ENCODE data around the gene SPEN.

SPEN gene

GRCh38 chr1:15939181-15940109 lies 91.9 kb downstream of the SPEN start:
- no peak for DNase-seq

DNA sequence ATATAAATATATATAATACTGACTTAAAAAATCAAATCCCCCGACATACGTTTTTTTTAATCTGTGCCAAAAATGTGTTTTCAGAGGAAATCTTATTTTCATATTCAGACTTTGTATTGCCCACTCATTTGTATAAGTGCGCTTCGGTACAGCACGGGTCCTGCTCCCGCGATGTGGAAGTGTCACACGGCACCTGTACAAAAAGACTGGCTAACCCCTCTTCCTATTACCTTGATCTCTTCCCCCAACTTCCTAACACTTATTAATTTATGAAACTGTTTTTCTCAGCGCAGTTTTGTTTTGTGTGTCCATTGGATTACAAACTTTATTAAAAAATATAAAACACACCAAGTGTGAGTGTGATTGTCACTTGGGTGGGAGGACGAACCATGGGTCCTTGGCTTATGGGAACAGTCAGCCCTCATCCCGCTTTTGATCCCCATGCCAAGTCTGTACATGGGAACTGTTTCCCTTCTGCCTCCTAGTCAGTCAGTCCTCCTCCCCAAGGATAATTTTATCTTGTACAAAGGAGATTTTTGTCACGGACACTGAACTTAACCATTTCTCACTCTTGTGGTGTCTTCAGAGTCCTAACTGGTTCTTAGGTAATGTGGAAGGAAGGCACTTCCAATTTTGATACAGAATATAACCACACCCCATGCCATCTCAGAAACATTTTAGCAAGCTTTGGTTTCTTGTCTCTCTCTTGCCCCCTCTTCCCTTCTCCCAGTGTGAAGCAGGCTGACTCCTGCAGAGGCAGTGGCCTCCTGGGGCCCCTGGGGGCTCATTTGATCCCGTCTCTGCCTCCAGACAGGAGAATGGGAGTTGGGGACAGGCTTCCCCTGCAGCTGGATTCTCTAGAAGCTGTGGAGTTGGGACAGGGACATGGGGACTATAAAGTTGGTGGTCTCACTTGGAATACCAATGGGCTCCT lies 92.9 kb downstream of the SPEN start:
- no peak for DNase-seq

DNA sequence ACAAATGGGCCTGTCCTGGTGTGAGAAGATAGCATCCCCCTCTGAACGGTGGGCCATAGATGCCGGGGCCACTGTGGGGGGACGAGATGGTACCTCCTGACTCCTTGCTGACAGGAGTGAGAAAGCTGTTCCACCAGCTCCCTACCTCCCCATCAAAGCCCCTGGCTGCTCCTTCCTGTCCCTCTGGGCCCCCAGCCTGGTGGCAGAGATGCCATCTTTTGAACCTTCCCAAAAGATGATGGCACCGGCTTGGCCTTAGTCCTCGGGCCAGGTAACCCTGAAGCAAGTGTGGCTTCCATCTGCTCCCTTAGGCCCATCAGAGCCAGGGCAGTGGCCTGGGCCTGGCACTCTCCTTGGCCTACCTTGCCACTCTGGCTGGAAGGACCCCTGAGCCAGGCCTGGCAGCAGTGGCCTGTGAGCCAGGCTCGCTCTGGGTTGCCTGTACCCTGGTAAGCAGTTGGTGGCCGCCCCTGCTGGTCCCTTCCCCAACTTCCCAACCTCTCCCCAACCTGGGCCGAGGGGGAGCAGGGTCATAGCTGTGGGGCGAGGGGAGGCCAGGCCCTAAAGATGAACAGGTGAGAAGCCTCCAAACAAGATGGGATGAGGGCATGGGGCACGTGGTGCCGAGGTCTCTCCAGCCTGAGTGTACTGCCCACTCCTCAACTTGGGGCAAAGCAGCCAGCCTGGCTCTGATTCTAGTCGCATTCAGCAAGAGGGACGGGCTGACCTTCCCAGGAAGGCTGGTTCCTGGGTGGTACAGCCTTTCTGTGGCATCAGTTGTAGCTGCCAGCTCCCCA lies 93.7 kb downstream of the SPEN start:
- DNase-seq, result no peak

DNA sequence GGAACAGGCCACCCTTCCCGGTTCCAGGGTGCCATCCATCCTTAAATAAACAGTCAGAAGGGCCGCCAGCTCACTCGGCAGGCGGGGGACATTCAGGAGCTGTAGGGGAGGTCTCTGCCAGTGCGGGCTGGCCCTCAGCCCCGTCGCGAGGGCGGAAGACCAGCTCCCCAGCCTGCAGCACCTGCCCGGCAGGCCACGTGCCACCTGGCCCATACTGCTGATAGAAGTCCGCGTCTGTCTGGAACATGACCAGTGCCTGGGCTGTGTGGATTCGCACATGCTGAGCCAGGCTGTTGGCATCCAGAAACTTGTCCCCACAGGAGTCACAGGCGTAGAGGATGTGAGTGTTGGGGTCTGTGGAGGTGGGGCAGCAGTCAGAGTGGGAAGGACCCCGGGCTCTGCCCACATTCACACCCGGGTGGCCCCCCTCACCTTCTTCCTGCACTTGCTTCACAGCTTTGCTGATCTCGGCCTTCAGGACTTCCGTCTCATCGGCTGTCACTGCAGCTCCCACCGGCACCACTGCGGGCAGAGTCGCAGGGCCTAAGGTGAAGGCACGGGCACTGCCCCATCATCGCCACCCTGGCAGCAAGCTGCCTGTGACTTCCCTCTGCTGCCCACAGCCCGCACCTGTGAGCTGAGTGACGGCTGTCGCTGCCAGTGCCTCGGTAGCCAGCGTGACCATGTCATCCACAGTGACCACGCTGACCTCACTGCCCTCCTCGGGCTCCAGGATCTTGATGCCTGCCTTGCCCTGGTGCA lies 94.6 kb downstream of the SPEN start:
- DNase-seq, result no peak

GRCh38 chr1:15942661-15943327 lies 95.3 kb downstream of the SPEN start:
- DNase-seq, result no peak

GRCh38 chr1:15943328-15943991 lies 96.0 kb downstream of the SPEN start:
- no peak for DNase-seq

GRCh38 chr1:15943992-15944307 lies 96.4 kb downstream of the SPEN start:
- no peak for DNase-seq

DNA sequence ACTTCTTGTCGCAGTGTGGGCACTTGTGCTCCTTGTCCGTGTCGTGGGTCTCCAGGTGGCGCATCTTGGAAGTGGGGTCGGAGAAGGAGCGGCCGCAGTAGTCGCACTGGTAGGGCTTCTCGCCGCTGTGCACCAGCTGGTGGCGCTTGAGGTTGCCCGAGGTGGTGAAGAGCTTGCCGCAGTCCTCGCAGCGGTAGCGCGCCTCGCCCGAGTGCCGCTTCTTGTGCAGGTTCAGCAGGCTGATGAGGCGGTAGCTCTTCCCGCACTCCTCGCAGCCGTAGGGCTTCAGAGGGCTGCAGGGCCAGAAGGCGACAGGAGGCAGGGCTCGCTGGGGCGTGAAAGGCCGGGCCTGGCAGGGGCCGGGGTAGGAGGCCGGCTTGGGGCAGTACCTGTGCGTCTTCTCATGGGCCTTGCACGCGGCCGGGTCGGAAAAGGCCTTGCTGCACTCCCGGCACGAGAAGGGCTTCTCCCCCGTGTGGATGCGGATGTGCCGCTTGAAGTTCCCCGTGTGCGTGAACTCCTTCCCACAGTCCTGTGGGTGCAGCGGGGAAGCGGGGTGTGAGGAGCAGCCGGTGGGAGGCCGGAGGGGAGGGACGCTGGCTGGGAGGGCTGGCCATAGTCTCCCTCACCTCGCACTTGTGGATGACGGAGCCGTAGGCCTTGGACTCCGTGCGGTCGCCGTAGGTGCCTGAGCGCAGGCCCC lies 97.0 kb downstream of the SPEN start:
- no peak for DNase-seq

GRCh38 chr1:15945011-15945831 lies 97.7 kb downstream of the SPEN start:
- DNase-seq, result no peak

DNA sequence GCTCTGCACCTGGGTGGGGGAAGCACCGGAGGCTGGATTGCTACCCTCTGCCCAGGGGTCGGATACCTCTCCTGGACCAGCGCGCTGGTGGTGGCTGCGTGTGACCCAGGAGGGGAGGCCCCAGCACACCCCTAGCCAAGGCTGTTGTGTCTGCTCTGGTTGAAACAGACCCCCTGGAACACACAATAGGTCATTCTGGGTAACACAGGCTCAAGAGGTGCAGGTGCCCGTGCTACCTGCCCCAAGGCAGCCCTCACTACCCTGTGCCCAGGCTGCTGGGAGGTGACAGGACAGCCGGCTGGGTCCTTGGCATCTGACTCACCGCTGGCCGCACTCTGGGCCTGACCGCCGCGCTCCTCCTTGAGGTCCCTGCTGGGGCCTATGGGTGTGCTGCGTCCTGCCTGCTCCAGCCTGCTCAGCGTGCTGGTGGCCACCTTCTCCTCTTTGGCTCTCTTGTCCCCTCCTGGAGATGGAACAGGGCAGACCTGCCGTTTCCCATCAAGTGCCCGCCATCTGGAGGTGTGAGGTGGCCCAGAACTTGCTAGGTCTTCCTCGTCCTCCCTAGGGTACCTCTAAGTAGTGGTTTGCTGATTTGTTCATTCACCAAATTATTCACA lies 98.4 kb downstream of the SPEN start:
- DNase-seq, result no peak

DNA sequence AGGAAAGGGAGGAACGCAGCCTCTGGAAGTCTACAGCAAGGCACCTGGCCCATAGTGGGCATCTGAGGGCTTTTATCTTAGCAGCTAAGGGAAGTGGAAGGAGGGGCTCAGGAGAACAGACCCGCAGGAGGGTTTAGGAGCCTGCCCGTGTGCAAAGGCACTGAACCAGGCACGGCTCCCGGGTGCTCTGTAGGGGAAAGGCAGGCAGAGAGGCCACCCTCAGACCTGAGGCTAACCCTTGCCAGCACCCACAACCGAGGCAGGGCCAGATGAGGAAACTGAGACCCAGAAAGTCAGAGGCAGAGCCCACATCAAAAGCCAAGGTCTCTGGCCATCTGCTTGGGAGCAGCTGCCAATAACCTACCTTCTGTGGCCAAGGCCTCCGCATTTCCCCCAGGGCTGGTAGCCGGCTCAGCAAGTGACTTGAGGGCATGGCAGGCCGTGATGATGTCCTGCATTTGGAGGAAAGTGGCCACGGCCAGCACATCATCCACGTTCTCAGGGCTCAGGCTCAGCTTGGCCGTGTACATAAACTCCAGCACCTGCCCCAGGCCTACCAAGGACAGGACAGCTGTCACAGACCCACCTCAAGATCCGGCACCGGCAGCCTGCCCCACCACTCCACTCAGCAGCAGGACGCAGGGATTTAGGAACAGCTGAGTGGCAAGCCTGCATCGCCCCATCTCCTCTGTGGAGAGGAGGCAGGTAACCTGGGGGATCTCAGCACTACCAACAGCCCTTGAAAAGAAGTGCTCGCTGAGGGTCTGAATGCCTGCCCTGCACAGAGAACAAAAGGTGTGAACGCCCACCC lies 99.3 kb downstream of the SPEN start:
- no peak for DNase-seq

DNA sequence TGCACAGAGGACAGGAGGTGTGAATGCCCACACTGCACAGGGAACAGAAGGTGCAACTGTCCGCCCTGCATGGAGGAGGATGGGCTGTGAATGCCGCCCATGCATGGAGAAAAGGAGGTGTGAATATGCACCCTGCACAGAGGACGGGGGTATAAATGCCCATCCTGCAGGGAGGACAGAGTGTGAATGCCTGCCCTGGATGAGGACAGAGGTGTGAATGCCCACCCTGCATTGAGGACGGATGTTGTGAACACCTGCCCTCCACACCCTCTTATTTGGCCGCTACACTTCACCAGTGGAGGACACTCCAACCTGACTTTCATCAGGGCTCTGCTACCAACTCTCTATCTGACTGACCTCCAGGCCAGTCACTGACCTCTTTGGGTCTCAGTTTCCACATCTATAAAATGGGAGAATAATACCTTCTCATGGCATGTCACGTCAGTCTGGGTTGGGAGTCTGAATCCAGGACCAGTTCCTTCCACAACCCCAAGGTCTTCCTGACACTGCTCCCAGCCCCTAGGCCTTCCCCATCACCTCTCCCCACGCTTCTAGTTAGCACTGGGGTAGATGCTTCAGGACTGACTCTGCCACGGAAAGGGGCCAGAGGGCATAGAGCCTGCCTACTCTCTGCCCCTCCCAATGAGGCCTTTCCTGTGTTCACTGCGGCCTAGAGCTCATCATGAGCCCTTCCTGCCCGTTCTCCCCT lies 100.0 kb downstream of the SPEN start:
- no peak for DNase-seq

- DNase-seq, result no peak
Measured at GRCh38 chr1:15948091-15948591, 100.6 kb downstream of the SPEN start.

DNA sequence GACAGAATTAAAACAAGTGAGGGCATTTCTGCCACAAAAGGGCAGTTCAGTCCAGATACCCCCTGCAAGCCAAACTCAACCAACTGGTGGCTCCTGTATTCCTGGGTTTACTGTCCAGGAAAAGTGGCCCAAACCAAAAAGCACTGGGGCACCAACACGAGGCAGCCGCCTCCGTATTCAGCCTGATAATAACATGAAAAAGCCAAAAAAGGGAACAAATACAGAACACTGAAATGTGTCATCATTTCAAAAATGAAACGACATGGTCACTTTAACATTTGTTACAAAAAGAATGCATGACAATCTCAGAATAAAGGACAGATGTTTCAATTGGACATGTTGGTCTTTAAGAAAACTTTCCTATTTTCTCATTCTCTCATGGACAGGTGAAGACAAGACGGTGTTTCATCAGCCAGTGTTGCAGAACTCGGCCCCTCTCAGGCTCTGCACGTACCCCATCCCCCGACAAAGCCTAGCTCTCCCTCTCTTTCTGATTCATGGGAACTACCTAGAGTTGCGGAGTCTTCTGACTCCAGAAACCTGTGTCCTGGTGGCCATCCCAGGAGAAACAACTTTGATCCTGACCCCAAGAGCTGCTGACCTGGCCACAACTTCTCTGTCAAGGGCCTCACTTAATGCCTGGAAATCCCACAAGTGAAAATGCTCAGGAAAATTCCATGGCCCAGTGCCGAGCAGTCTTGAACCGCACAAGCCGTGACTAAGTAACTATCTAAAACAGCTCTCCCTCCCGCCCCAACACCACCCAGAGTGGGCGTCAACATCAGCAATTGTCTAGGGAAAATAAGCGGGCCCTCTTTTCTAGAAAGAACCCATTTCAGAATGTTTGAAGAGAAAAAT lies 101.3 kb downstream of the SPEN start:
- no peak for DNase-seq

DNA sequence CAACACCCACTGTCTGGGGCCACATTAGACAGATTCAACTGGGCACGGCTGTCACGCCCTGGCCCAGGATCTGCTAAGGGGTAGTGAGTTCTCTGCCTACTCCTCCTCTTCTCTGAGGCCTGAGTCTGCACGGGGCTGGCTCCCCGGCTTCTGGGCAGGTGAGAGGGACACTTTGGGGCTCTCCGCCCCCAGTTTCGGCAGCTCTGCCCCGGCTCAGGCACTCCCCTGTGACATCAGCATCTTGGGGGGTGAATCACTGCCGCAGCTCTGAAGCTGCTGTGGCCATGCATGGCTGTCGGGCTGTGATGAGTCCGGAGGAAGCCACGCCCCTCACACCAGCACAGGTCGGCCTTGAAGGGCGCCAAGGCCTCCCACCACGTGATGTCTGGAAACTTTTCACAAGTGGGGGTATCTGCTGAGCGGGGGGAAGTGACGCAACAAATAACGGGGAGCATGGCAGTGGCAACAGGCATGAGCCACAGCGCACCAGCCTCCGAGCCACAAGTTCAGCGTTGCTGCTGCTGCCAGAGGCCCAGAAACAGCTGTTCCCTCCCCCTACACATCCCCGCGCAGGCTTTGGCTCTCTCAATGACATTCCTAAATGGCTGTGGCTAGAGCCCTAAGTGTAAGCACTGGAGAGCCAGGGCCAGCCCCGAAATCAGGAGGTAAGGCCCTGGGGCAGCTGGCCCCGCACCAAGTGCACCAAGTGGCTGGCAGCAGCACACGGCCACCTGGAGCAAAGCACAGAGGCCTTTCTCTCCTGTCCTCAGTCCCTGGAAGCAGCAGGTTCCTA lies 102.1 kb downstream of the SPEN start:
- peak; percentile 50 for DNase-seq
